ENCODE data around the gene ZPR1.

GRCh38 chr11:116823031-116823843 is 35.4 kb upstream of the ZPR1 start, which contains the start of gene APOA4:
- TF ChIP-seq, protein P1, sequence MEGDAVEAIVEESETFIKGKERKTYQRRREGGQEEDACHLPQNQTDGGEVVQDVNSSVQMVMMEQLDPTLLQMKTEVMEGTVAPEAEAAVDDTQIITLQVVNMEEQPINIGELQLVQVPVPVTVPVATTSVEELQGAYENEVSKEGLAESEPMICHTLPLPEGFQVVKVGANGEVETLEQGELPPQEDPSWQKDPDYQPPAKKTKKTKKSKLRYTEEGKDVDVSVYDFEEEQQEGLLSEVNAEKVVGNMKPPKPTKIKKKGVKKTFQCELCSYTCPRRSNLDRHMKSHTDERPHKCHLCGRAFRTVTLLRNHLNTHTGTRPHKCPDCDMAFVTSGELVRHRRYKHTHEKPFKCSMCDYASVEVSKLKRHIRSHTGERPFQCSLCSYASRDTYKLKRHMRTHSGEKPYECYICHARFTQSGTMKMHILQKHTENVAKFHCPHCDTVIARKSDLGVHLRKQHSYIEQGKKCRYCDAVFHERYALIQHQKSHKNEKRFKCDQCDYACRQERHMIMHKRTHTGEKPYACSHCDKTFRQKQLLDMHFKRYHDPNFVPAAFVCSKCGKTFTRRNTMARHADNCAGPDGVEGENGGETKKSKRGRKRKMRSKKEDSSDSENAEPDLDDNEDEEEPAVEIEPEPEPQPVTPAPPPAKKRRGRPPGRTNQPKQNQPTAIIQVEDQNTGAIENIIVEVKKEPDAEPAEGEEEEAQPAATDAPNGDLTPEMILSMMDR (IDR thresholded peaks at IDR 0.05) = no peak
- TF ChIP-seq POLR2AphosphoS5 (IDR thresholded peaks at IDR 0.05) (no peak), EP300 (IDR thresholded peaks at IDR 0.05; ENCODE audit: low read depth) (no peak), POLR2A (IDR thresholded peaks at IDR 0.05) (no peak)

Measured in transverse colon (tissue), 4 donors.